Activated naive CD4-positive, alpha-beta T cell treated with Interleukin-2 at 50 U/mL for 16 hours (primary cell): ENCODE measurements around the gene LARP4B.

Source experiments
- DNase-seq: peaks from one replicate; pipeline ENCODE4 v3.0.0-alpha.2; 2020

The LARP4B gene

GRCh38 chr10:865924-866576 lies 65.5 kb downstream of the LARP4B start:
- DNase-seq: no peak

GRCh38 chr10:865257-865656 lies 66.2 kb downstream of the LARP4B start:
- no peak for DNase-seq

- DNase-seq: no peak
Observed at GRCh38 chr10:860519-860918, 71.0 kb downstream of the LARP4B start.

- no peak for DNase-seq
Observed at GRCh38 chr10:856416-857157, 74.9 kb downstream of the LARP4B start.

GRCh38 chr10:855671-856070 lies 75.8 kb downstream of the LARP4B start:
- DNase-seq: no peak

- no peak for DNase-seq
Observed at GRCh38 chr10:855079-855478, 76.4 kb downstream of the LARP4B start.

- no peak for DNase-seq
Observed at GRCh38 chr10:853017-853416, 78.5 kb downstream of the LARP4B start.

- no peak for DNase-seq
Observed at GRCh38 chr10:852386-852785, 79.1 kb downstream of the LARP4B start.

- no peak for DNase-seq
Observed at GRCh38 chr10:851901-852300, 79.6 kb downstream of the LARP4B start.

- no peak for DNase-seq
Observed at GRCh38 chr10:850093-850492, 81.4 kb downstream of the LARP4B start.

GRCh38 chr10:847868-848267 lies 83.6 kb downstream of the LARP4B start:
- no peak for DNase-seq

- DNase-seq: no peak
Observed at GRCh38 chr10:846126-846685, 85.3 kb downstream of the LARP4B start.

GRCh38 chr10:845526-845925 lies 86.0 kb downstream of the LARP4B start:
- DNase-seq: no peak

GRCh38 chr10:844552-844951 lies 87.0 kb downstream of the LARP4B start:
- no peak for DNase-seq

GRCh38 chr10:843703-844102 lies 87.8 kb downstream of the LARP4B start:
- DNase-seq: no peak

GRCh38 chr10:842795-843194 lies 88.7 kb downstream of the LARP4B start:
- no peak for DNase-seq

GRCh38 chr10:841535-841934 lies 90.0 kb downstream of the LARP4B start:
- DNase-seq: no peak

- no peak for DNase-seq
Observed at GRCh38 chr10:839550-840205, 91.8 kb downstream of the LARP4B start.

- no peak for DNase-seq
Observed at GRCh38 chr10:836782-837181, 94.7 kb downstream of the LARP4B start.

- no peak for DNase-seq
Observed at GRCh38 chr10:834493-834892, 97.0 kb downstream of the LARP4B start.

GRCh38 chr10:829241-829640 lies 102.3 kb downstream of the LARP4B start:
- DNase-seq: no peak

GRCh38 chr10:828191-828590 lies 103.3 kb downstream of the LARP4B start:
- no peak for DNase-seq

GRCh38 chr10:824946-825345 lies 106.6 kb downstream of the LARP4B start:
- no peak for DNase-seq

GRCh38 chr10:824497-824896 lies 107.0 kb downstream of the LARP4B start:
- no peak for DNase-seq
